HG02852 (cell line): Measurements from ENCODE around the gene EIF4E2.
A peak's percentile ranks its signal among the peaks of the same experiment; 100 is the strongest.

Experiments used
- ATAC-seq: cut with Tn5 transposase; IDR thresholded peaks from one replicate; pipeline ENCODE4 v1.9.1; 2021; ENCODE audit warnings: mild to moderate bottlenecking, moderate library complexity; ENCODE audit not compliant: unreplicated experiment

Gene EIF4E2, protein sequence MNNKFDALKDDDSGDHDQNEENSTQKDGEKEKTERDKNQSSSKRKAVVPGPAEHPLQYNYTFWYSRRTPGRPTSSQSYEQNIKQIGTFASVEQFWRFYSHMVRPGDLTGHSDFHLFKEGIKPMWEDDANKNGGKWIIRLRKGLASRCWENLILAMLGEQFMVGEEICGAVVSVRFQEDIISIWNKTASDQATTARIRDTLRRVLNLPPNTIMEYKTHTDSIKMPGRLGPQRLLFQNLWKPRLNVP

DNA sequence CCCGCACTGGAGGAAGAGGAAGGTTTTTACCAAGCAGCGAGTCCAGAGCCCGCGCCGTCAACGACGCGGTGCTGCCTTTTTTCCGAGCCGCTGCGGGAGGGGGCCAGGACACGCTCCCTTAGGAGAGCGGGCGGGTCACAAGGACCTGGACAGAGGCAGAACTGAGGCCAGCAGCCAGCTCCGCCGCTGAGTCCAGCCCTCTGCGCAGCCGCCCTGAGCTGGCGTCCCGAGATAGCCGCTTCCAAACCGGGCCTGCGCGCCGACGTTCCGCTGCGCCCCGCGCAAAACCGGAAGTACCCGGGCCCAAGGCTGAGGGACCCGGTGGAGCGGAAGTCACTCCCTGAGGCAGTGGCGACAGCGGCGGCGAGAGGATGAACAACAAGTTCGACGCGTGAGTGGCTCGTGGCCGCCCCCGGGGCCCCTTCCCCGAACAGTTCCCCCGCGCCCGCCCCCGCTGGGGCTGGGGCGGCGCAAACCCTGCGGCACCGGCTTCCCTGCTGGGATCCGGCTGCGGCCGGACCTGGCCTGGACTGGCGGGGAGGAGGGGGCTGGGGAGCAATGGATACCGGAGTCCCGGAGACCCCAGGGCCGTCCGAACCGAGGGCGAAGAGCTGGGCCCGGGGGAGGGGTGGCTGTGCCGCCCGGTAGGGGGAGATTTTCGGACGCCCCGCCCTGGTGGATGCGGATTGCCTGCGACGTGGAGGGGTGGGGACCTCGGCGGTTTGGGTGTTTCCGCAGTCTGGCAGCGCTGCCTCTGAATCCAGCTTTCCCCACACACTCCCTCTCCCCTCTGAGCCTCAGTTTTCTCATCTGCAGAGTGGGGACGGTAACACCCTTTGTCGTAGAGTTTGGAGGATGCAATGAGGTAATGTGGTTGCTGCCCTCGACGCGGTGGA is at the start of gene EIF4E2, which contains the start of gene TIGD1:
EIF4E2 (plus strand) TSS at position 336 of the 896 bp plus-strand sequence; CDS start at position 372, 36 bp downstream.
TIGD1 (minus strand) TSS at position 204 of the 896 bp plus-strand sequence. CDS start 675 bp downstream, outside the sequence.
- peak; percentile 93 for ATAC-seq

GRCh38 chr2:232501331-232501771 is 49.1 kb upstream of the EIF4E2 start:
- no peak for ATAC-seq

DNA sequence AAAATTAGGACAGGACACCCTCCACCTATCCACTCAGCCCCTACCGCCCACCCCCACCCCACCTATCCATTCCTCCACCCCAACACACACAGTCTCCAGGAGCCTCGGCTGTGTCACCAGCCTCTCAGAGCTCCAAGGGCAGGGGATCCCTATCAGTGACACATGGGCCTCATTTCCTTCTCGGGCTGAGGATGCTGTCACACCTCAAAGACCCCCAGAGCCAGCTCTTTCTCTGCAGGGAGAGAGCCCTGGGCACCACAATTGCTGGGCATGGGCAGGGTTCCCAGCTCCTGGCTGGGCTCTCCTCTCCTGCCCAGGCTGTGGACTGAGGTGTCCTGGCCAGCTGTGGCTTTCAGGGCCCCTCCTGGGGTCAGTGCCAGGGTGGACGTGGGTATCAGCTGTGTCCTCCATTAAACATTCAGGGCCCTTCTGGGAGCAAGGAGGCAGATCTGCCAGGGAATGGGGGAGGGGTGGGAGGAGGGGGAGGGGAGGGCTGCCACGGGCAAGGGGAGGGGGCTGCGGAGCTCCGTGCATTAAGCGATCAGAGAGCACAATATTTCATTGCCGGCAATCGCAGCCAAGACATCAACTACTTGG is 48.6 kb upstream of the EIF4E2 start:
- ATAC-seq, result no peak

DNA sequence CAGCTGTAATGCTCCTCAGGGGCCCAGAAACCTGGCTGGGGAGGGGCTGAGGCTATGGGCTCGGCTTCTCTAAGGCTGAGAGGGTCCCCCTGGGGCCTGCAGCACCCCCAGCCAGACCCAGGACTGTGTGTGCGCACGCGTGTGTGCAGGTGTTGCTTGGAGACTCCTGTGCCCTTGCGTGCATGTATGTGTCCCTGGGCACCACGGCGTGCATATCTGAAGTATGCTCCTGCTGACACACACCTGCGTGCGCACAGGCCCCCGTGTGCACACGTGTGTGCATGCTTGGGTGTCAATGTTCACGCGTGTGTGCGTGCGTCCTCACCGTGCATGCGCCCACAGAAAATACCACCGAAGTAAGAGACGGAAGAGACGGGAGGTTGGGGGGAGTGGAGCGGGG is 48.0 kb upstream of the EIF4E2 start:
- no peak for ATAC-seq

DNA sequence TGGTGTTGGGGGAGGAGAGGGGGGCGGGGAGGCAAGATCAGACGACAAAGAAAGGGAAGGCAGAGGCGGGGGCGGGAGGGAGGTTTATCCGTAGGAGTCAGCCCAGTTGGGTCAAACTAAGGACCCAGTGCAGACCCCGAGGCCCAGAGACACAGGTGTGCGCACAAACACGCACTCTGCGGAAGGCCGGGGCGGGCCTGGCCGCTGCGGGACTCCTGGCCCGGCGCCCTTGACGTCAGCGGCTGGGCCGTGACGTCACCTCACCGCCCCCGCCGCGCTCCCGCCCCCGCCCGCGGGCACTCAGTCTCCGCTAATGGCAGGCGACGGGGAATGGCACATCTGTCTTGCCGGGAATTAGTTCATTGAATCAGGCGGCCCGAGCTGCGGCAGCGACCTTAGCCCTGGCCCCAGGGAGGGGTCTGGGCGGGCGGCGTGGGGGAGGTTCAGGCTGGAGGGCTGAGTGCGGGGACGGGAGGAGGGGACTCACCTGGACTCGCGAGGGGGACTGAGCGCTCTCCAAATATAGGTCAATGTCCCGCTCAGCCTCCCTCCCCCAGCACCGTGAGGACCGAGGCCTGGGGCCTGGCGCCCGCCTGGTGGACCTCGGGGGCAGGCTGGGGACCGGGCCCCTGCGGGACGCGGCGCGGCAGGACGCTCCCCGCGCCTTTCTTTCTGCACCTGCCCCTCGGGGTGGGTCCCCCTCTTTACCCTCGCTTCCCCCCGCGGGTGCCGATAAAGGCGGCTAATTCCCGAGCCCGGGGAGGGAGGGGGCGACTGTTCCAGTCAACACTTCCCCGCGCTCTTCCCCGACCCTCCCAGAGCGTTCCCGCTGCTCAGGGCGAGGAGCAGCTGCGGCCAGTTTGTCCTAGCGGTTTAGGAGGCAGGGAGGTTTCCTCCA is 47.3 kb upstream of the EIF4E2 start:
- ATAC-seq, result no peak

DNA sequence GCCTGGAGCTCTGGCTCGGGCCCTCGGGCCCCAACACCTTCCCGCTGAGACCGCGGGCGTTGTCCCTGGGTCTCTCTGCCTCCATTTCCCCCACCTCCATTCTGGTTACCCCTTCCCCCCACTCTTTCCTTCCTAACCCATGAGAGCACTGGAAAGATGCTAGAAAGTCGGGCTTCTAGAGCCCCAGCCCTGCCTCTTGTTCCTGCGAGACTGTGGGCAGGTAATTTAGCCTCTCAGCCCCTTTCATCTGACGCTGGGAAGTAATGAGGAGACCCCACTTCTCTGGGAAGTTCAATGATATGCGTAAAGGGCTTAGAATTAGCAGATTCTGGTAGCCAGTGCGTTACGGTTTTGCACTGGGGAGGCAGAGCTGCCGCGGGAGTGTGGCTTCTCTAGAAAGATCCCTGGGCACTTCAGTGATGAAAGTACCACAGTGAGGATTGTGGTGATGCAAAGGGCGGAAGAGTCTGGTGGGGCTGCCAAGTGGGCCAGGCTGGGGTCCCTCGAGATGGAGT is 46.6 kb upstream of the EIF4E2 start:
- no peak for ATAC-seq

GRCh38 chr2:232504438-232504837 is 46.1 kb upstream of the EIF4E2 start:
- no peak for ATAC-seq

- no peak for ATAC-seq
Measured at GRCh38 chr2:232505856-232506255, 44.6 kb upstream of the EIF4E2 start.

GRCh38 chr2:232506709-232507108 is 43.8 kb upstream of the EIF4E2 start:
- ATAC-seq, result no peak

- no peak for ATAC-seq
Measured at GRCh38 chr2:232508251-232508650, 42.2 kb upstream of the EIF4E2 start.

DNA sequence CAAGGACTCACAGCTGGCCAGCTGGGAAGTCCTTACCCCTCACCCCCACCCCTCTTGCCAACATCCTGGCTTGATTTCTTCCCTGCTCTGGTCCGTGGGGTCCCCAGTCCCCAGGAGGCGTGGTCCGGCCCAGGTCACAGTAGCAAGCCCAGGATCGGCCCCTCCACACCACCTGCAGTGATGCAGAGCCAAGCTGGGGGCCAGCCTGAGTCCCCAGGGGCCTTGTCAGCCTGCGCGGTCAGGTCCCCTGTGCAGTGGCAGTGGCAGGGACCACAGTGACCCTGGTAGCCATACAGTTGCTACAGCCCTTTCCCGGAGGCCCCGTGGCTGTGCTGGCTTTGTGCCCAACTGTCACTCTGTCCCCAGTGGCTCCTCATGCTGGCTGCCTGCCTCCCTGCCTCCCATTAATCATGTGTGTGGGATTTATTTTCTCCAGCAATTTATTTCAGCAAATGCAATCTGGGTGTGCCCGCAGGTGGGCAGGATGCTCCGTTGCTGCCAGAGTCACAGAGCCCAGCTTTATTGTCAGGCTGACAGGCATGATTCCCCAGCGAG is 39.1 kb upstream of the EIF4E2 start:
- no peak for ATAC-seq

DNA sequence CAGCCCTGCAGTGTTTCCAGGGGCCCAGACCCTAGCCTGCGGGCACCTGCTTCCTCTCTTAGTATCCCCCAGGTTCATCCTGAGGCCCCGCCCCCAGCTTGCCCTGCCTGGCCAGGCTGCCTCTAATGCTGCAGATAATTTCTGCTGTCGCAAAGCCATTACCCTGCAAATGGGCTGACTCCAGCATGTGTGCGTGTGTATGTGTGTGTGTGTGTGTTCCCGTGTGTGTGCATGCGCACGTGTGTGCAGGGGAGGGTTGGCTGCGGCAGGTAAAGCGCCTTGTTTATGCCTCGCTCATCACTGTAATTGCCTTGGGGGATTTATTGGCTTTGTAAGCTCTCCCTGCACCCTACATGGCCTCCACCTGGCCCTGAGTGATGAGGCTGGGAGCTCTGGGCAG is 37.9 kb upstream of the EIF4E2 start:
- ATAC-seq, result no peak

DNA sequence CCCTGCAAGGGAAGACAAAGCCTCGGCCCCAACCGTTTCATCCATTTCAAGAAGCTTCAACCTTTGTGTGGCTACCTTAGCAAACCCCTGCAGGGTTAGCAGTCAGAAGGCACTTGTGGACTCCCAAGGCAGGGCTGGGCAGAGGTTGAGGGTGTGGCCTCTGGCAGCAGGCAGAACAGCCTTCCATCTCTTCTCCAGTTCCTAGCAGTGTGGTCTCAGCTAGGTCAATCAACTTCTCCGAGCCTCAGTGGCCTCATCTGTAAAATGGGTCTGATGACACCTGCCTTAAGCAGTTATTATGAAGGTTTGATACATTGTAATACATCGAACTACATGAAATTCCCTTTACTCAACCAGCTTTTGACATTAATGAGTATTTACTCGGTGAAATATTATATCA is 37.1 kb upstream of the EIF4E2 start:
- no peak for ATAC-seq

- no peak for ATAC-seq
Measured at GRCh38 chr2:232515639-232516038, 34.9 kb upstream of the EIF4E2 start.

- no peak for ATAC-seq
Measured at GRCh38 chr2:232516551-232516950, 33.9 kb upstream of the EIF4E2 start.

DNA sequence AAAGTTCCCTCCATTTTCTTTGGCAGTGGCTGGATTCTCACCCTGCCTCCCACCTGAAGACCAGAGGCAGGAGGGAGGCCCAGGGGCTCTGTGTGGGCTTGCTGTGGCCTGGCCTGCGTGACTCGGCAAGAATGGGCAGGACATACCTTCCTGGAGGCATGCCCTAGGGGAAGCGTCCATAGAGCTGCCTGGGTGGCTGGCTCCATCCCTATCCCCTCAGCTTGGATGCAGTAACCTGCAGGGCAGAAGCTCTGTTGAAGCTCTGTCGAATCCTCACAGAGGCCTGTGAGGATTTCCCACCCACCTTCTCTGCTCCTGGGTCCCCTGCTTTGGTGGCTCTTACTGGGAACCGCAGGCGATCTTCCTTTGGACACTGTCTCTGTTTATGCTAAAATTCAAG is 31.6 kb upstream of the EIF4E2 start:
- no peak for ATAC-seq

DNA sequence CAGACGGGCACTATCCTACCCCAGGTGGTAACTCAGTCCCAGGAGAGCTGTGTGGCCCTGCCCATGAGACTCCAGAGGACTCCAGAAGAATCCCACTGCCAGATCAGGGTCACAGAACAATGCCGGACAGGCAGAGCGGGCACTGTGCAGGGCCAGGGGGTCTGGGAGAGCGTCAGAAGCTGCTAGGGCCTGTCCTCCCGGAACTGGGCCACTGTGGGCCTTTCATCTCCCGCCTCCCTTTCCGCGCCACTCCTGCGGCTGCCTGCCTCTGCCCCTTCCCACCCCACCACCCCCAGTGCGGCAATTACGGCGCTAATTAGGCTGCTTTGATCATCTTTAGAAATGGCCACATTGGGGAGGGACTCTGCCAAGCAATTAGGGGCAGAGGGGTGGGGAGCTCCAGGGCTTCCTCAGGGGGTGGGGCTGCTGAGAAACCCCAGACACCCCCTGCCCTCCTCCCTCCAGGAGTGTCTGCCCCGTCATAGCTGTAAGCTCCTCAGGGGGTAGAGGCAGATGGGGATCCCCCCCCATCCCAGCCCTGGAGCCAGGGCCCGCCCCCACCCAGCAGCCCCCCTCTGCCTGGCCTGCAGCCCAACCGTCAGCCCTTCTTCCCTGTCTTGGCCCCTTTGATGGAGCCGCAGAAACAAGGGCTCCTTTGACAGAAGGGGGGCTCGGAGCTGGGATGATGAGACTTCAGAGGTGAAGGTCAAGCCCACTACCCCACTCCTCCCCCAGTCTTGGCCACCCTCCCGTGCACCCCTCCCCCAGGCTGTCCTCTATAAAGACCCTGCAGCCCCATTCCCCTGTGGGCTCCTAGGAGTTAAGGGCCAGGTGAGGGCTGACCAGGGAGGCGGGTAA is 30.7 kb upstream of the EIF4E2 start, which contains the start of gene PRSS56:
PRSS56 (plus strand) TSS at position 808 of the 858 bp plus-strand sequence. CDS start 211 bp downstream, outside the sequence.
- ATAC-seq, result no peak

GRCh38 chr2:232520489-232520888 is 30.0 kb upstream of the EIF4E2 start:
- no peak for ATAC-seq

DNA sequence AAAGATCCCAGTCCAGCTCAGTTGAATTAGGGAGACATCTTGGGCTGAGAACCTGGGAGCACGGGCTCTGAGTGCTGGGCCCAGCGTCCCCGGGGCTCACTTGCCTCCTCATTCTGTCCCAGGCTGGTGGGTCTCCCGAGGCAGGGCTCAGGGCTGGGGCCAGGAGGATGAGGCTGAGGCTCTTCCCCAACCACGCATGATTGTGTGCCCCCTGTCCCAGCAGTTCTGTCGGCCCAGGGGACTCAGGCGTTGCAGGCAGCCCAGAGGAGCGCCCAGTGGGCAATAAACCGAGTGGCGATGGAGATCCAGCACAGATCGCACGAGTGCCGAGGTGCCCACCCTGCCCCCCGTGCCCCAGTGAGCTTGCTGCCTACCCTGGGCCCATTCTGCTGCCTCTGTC is 29.4 kb upstream of the EIF4E2 start:
- ATAC-seq, result no peak
